NCI-H345 treated with DMSO at 0.1 percent for 48 hours (cell line): ENCODE measurements around the gene ARPC3.
"Not testable (repeated sequence)": the region's sequence is repeated elsewhere in the genome, so short reads cannot be mapped to it uniquely, and the experiment has no call there.

Experiments used
- DNase-seq: peaks from one replicate; lab custom pipeline; 2025; ENCODE audit not compliant: unreplicated experiment; lab: John Stamatoyannopoulos, UW

Gene ARPC3

GRCh38 chr12:110449799-110450497 is at the start of gene ARPC3:
TSS of gene ARPC3 (minus strand) at chr12:110450337. CDS start at chr12:110450260, 77 bp downstream.
- DNase-seq = peak; percentile 74

- DNase-seq = no peak
Measured at GRCh38 chr12:110498984-110499706, 49.0 kb upstream of the ARPC3 start.

GRCh38 chr12:110475426-110475825 is 25.3 kb upstream of the ARPC3 start:
- no peak for DNase-seq

- DNase-seq = peak; percentile 97
Measured at GRCh38 chr12:110468214-110469048, 18.3 kb upstream of the ARPC3 start, which contains the start of the genes FAM216A and GPN3. TSS of gene FAM216A (plus strand) at chr12:110468845. CDS start at chr12:110468876, 31 bp downstream. TSS of gene GPN3 (minus strand) at chr12:110468257. CDS start at chr12:110468203, 54 bp downstream.

- no peak for DNase-seq
Measured at GRCh38 chr12:110467847-110468213, 17.7 kb upstream of the ARPC3 start.

- DNase-seq = no peak
Measured at GRCh38 chr12:110466791-110467190, 16.7 kb upstream of the ARPC3 start.

GRCh38 chr12:110465765-110466164 is 15.6 kb upstream of the ARPC3 start:
- DNase-seq = not testable (repeated sequence)

GRCh38 chr12:110465024-110465423 is 14.9 kb upstream of the ARPC3 start:
- no peak for DNase-seq

- not testable (repeated sequence) for DNase-seq
Measured at GRCh38 chr12:110461189-110461588, 11.1 kb upstream of the ARPC3 start.

- DNase-seq = no peak
Measured at GRCh38 chr12:110458756-110459155, 8.6 kb upstream of the ARPC3 start.

- DNase-seq = no peak
Measured at GRCh38 chr12:110453569-110454296, 3.6 kb upstream of the ARPC3 start.

- no peak for DNase-seq
Measured at GRCh38 chr12:110451263-110451662, 1.1 kb upstream of the ARPC3 start.

GRCh38 chr12:110444455-110444854 is 5.7 kb downstream of the ARPC3 start:
- DNase-seq = no peak

GRCh38 chr12:110436231-110436630 is 13.9 kb downstream of the ARPC3 start:
- DNase-seq = no peak

GRCh38 chr12:110431957-110432587 is 18.1 kb downstream of the ARPC3 start:
- DNase-seq = no peak

- not testable (repeated sequence) for DNase-seq
Measured at GRCh38 chr12:110429676-110430075, 20.5 kb downstream of the ARPC3 start.

GRCh38 chr12:110426406-110426805 is 23.7 kb downstream of the ARPC3 start:
- no peak for DNase-seq

- no peak for DNase-seq
Measured at GRCh38 chr12:110424237-110424636, 25.9 kb downstream of the ARPC3 start.

- no peak for DNase-seq
Measured at GRCh38 chr12:110421701-110422100, 28.4 kb downstream of the ARPC3 start.

- DNase-seq = no peak
Measured at GRCh38 chr12:110421159-110421661, 28.9 kb downstream of the ARPC3 start.
